ENCODE results near the gene PLCL2. TPM values are rescaled to one million over a fixed set of nuclear protein-coding genes. Genes with fewer than 3 reads are reported as not detected.
A peak's percentile ranks its signal among the peaks of the same experiment; 100 is the strongest.

Gene PLCL2
- total and polyA plus RNA-seq, 2 donors (not counting 1 experiment from before 2014, with no cell fraction given), result 4.0 to 11.9 TPM

- H3K4me2 ChIP-seq (ENCODE audit: extremely low read depth, insufficient read depth, low read length), result no peak overlapping the region
- H3K9me3 ChIP-seq (ENCODE audit: control insufficient read depth, insufficient read depth, low read depth, low read length), result no peaks in the 10 kb centered on the region
- H3K27ac ChIP-seq (ENCODE audit: insufficient read depth, low read length), result no peak overlapping the region
- no peaks in the 10 kb centered on the region for H3K79me2 ChIP-seq (ENCODE audit: control insufficient read depth, insufficient read depth, low read length)
- no peaks in the 10 kb centered on the region for H3K27me3 ChIP-seq (ENCODE audit: control insufficient read depth, insufficient read depth, low read length)
- no peak overlapping the region for H2AFZ ChIP-seq (ENCODE audit: low read length)
- DNase-seq (ENCODE audit: low read depth in 2 of 2), result no peak
- no peaks in the 10 kb centered on the region for H4K20me1 ChIP-seq (ENCODE audit: control insufficient read depth, extremely low read depth, insufficient read depth, low read length)
- no peaks in the 10 kb centered on the region for H3K36me3 ChIP-seq (ENCODE audit: control insufficient read depth, insufficient read depth, low read length)
- no peaks in the 10 kb centered on the region for H3K4me1 ChIP-seq (ENCODE audit: control insufficient read depth, extremely low read depth, insufficient read depth, low read length)
- no peak overlapping the region for H3K9ac ChIP-seq (ENCODE audit: insufficient read depth, low read length)
- no peak overlapping the region for H3K4me3 ChIP-seq (replicated peaks in 1 of 4; ENCODE audit: control extremely low read depth in 1 of 4, insufficient read depth in 1 of 4, low read depth in 3 of 4, low read length in 4 of 4)
- no peak for TF ChIP-seq EZH2 (IDR thresholded peaks at IDR 0.05; ENCODE audit: low read length, missing control alignments)
- no peak for TF ChIP-seq CTCF (conservative IDR thresholded peaks at IDR 0.05 in 1 of 2, IDR thresholded peaks at IDR 0.05 in 1 of 2; ENCODE audit: low read depth in 1 of 2, low read length in 2 of 2)
Observed at GRCh38 chr3:16848007-16848406, 36.7 kb upstream of the PLCL2 start.

DNA sequence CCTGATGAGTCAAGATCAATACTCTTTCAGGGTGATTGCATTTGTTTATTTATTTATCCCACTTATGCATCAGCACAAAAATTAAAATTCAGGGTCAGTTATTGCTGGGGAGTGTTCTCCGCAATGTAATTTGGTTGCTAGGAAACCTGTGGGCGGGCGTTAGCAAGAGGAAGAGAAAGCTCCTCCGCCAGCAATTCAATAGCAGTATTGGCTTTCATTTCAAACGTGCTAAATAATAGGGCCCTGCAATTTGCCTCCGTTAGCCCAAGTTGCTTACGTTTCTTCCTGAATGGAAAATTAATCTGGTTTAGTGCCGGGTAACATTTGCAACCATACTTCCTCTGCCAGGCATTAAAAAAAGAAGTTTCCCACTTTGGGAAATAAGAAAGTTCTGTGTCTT is 35.5 kb upstream of the PLCL2 start:
- Histone ChIP-seq H4K20me1 (ENCODE audit: control insufficient read depth, extremely low read depth, insufficient read depth, low read length) (no peaks in the 10 kb centered on the region), H3K4me1 (ENCODE audit: control insufficient read depth, extremely low read depth, insufficient read depth, low read length) (no peaks in the 10 kb centered on the region), H3K4me3 (replicated peaks in 1 of 4; ENCODE audit: control extremely low read depth in 1 of 4, insufficient read depth in 1 of 4, low read depth in 3 of 4, low read length in 4 of 4) (peak overlapping the region in 2 of 4 experiments; percentile 5 to 32), H2AFZ (ENCODE audit: low read length) (no peak overlapping the region), H3K79me2 (ENCODE audit: control insufficient read depth, insufficient read depth, low read length) (no peaks in the 10 kb centered on the region), H3K9ac (ENCODE audit: insufficient read depth, low read length) (no peak overlapping the region), H3K27ac (ENCODE audit: insufficient read depth, low read length) (no peak overlapping the region), H3K27me3 (ENCODE audit: control insufficient read depth, insufficient read depth, low read length) (no peaks in the 10 kb centered on the region), H3K9me3 (ENCODE audit: control insufficient read depth, insufficient read depth, low read depth, low read length) (no peaks in the 10 kb centered on the region), H3K4me2 (ENCODE audit: extremely low read depth, insufficient read depth, low read length) (peak overlapping the region; percentile 23), H3K36me3 (ENCODE audit: control insufficient read depth, insufficient read depth, low read length) (no peaks in the 10 kb centered on the region)
- peak; percentile 37 to 75 for DNase-seq (ENCODE audit: low read depth in 2 of 2)
- TF ChIP-seq EZH2 (IDR thresholded peaks at IDR 0.05; ENCODE audit: low read length, missing control alignments) (no peak), CTCF (conservative IDR thresholded peaks at IDR 0.05 in 1 of 2, IDR thresholded peaks at IDR 0.05 in 1 of 2; ENCODE audit: low read depth in 1 of 2, low read length in 2 of 2) (no peak)

- no peak overlapping the region for H3K27ac ChIP-seq (ENCODE audit: insufficient read depth, low read length)
- H3K9ac ChIP-seq (ENCODE audit: insufficient read depth, low read length), result no peak overlapping the region
- DNase-seq (ENCODE audit: low read depth in 2 of 2), result peak; percentile 69 to 77
- H3K4me2 ChIP-seq (ENCODE audit: extremely low read depth, insufficient read depth, low read length), result no peak overlapping the region
- H4K20me1 ChIP-seq (ENCODE audit: control insufficient read depth, extremely low read depth, insufficient read depth, low read length), result no peaks in the 10 kb centered on the region
- no peaks in the 10 kb centered on the region for H3K4me1 ChIP-seq (ENCODE audit: control insufficient read depth, extremely low read depth, insufficient read depth, low read length)
- H3K36me3 ChIP-seq (ENCODE audit: control insufficient read depth, insufficient read depth, low read length), result no peaks in the 10 kb centered on the region
- H3K4me3 ChIP-seq (replicated peaks in 1 of 4; ENCODE audit: control extremely low read depth in 1 of 4, insufficient read depth in 1 of 4, low read depth in 3 of 4, low read length in 4 of 4), result no peak overlapping the region
- H3K79me2 ChIP-seq (ENCODE audit: control insufficient read depth, insufficient read depth, low read length), result no peaks in the 10 kb centered on the region
- no peaks in the 10 kb centered on the region for H3K9me3 ChIP-seq (ENCODE audit: control insufficient read depth, insufficient read depth, low read depth, low read length)
- H3K27me3 ChIP-seq (ENCODE audit: control insufficient read depth, insufficient read depth, low read length), result no peaks in the 10 kb centered on the region
- no peak overlapping the region for H2AFZ ChIP-seq (ENCODE audit: low read length)
- no peak for TF ChIP-seq EZH2 (IDR thresholded peaks at IDR 0.05; ENCODE audit: low read length, missing control alignments)
- no peak for TF ChIP-seq CTCF (conservative IDR thresholded peaks at IDR 0.05 in 1 of 2, IDR thresholded peaks at IDR 0.05 in 1 of 2; ENCODE audit: low read depth in 1 of 2, low read length in 2 of 2)
Observed at GRCh38 chr3:16849795-16850194, 35.0 kb upstream of the PLCL2 start.
